HepG2 (cell line): ENCODE results near the gene STKLD1. TPM values are rescaled to one million over a fixed set of nuclear protein-coding genes. Genes with fewer than 3 reads are reported as not detected.

Source experiments
- ELF4 ChIP-seq: sonication (generic); formaldehyde crosslinking; IDR thresholded peaks from 2 replicates; pipeline ENCODE4 v1.5.0; 2020; ENCODE audit warnings: missing genetic modification reagents, mild to moderate bottlenecking, moderate library complexity, borderline replicate concordance
- HNRNPL ChIP-seq: fragments of 200-400 bp; formaldehyde crosslinking; IDR thresholded peaks from 2 replicates; pipeline ENCODE4 v1.6.1; 2017; ENCODE audit warnings: mild to moderate bottlenecking, low read depth, low read length
- NFIB ChIP-seq: sonication (generic); formaldehyde crosslinking; IDR thresholded peaks from 2 replicates; pipeline ENCODE4 v1.9.0; 2021; ENCODE audit warnings: missing genetic modification reagents, mild to moderate bottlenecking, borderline replicate concordance
- SRF ChIP-seq: IDR thresholded peaks from 2 replicates; pipeline ENCODE4 v1.6.1; 2011; ENCODE audit warnings: mild to moderate bottlenecking, low read depth, low read length, moderate library complexity
- polyA plus RNA-seq, 8 experiments: library from polyadenylated mRNA; depleted of rRNA in 3 of 8; stranded (reverse) in 7 of 8; unstranded in 1 of 8; fragments of >200 nt; fragmentation: Illumina TruSeq in 4 of 8; extraction: Trizol in 4 of 8; gene quantifications; 2 replicates each; pipeline versions ENCODE4 v1.2.1 to v1.2.3, GENCODE V29; 2011 to 2016; ENCODE audit warnings: low read depth in 4 of 8, missing spikeins in 1 of 8, mixed read lengths in 1 of 8; ENCODE audit not compliant: insufficient read depth in 1 of 8
- total RNA-seq, 5 experiments: library from RNA; depleted of rRNA; stranded (reverse); fragments of >200 nt; fragmentation: Illumina TruSeq; extraction: Trizol; gene quantifications; 2 replicates each; pipeline ENCODE4 v1.2.3, GENCODE V29; 2016; ENCODE audit warnings: low read depth in 1 of 5
- TF ChIP-seq, protein P1 (sequence below), 2 experiments: fragments of 450-650 bp in 1 of 2; sonication (generic) in 1 of 2; formaldehyde crosslinking in 1 of 2; IDR thresholded peaks; 2 replicates each; pipeline versions ENCODE4 v1.6.1 to v1.8.0; 2016 to 2022; ENCODE audit warnings: antibody characterized with exemption in 1 of 2, mild to moderate bottlenecking in 1 of 2, missing genetic modification reagents in 1 of 2
- TF ChIP-seq, protein P2 (sequence below): sonication (generic); formaldehyde crosslinking; conservative IDR thresholded peaks from 2 replicates; pipeline ENCODE4 v1.8.0; 2022; ENCODE audit warnings: low read depth, missing genetic modification reagents
- TF ChIP-seq, protein P3 (sequence below): sonication (generic); formaldehyde crosslinking; IDR thresholded peaks from 2 replicates; pipeline ENCODE4 v1.5.0; 2020; ENCODE audit warnings: mild to moderate bottlenecking, missing genetic modification reagents, borderline replicate concordance
- TF ChIP-seq, protein P4 (sequence below): sonication (generic); formaldehyde crosslinking; IDR thresholded peaks from 2 replicates; pipeline ENCODE4 v1.4.0; 2020; ENCODE audit warnings: mild to moderate bottlenecking, low read depth, missing genetic modification reagents

The STKLD1 gene
- total and polyA plus RNA-seq, 2 of the 13 experiments (the other 11 are each of a cell fraction or from before 2014, with no cell fraction given) = 1.5 to 2.2 TPM

DNA sequence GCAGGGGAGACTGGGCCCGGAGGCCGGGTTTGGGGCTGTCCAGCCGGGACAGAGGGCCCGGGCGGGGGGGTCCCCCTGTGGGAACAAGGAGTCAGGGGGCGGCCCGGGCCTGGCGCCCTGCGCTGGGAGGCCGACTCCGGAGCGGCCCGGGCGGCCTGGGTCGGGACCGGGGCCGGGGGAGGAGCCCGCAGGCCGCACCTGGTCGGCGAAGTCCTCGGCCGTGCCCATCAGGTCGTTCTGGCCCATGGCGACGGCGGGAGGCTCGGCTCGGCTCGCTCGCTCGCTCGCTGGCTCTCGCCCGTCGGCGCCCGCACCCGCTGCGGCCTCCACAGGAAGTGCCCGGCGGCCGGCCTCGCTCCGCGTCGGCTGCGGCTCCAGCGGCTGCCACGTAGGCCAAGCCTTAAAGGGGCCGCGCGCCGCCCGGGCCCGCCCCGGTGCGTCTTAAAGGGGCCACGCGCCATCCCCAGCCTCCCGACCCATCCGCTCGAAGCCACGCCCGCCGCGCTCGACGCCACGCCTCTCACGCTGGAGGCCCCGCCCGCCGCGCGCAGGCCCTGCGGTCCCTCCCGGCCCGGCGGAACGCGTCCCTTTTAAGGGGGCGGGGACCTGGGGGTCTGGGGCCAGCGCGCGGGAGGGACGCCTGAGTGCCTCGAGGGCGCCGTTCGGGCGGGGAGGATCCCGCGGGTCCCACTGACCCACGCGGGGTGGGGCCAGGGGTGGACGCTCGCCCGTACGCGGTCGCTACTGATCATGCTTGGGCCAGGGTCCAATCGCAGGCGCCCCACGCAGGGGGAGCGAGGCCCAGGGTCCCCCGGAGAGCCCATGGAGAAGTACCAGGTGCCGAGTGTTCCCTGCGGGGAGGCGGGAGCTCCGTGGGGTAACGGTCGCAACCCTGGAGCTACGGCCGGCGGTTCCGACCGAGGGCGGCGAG lies at the start of gene STKLD1, which contains the start of gene SURF4 (continued):
- TF ChIP-seq, protein P1, sequence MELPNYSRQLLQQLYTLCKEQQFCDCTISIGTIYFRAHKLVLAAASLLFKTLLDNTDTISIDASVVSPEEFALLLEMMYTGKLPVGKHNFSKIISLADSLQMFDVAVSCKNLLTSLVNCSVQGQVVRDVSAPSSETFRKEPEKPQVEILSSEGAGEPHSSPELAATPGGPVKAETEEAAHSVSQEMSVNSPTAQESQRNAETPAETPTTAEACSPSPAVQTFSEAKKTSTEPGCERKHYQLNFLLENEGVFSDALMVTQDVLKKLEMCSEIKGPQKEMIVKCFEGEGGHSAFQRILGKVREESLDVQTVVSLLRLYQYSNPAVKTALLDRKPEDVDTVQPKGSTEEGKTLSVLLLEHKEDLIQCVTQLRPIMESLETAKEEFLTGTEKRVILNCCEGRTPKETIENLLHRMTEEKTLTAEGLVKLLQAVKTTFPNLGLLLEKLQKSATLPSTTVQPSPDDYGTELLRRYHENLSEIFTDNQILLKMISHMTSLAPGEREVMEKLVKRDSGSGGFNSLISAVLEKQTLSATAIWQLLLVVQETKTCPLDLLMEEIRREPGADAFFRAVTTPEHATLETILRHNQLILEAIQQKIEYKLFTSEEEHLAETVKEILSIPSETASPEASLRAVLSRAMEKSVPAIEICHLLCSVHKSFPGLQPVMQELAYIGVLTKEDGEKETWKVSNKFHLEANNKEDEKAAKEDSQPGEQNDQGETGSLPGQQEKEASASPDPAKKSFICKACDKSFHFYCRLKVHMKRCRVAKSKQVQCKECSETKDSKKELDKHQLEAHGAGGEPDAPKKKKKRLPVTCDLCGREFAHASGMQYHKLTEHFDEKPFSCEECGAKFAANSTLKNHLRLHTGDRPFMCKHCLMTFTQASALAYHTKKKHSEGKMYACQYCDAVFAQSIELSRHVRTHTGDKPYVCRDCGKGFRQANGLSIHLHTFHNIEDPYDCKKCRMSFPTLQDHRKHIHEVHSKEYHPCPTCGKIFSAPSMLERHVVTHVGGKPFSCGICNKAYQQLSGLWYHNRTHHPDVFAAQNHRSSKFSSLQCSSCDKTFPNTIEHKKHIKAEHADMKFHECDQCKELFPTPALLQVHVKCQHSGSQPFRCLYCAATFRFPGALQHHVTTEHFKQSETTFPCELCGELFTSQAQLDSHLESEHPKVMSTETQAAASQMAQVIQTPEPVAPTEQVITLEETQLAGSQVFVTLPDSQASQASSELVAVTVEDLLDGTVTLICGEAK (IDR thresholded peaks at IDR 0.05) = no peak
- TF ChIP-seq, protein P1 (CRISPR knock-in tag; IDR thresholded peaks at IDR 0.05) = peak; percentile 70
- TF ChIP-seq SRF (peak; percentile 38; the same call in 1 of the 2 replicates), ELF4 (CRISPR knock-in tag) (no peak), HNRNPL (0 out of 2 replicates have a peak, but pooled peaks have one; percentile 34), NFIB (CRISPR knock-in tag) (no peak)
- TF ChIP-seq, protein P2, sequence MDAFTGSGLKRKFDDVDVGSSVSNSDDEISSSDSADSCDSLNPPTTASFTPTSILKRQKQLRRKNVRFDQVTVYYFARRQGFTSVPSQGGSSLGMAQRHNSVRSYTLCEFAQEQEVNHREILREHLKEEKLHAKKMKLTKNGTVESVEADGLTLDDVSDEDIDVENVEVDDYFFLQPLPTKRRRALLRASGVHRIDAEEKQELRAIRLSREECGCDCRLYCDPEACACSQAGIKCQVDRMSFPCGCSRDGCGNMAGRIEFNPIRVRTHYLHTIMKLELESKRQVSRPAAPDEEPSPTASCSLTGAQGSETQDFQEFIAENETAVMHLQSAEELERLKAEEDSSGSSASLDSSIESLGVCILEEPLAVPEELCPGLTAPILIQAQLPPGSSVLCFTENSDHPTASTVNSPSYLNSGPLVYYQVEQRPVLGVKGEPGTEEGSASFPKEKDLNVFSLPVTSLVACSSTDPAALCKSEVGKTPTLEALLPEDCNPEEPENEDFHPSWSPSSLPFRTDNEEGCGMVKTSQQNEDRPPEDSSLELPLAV = no peak
- TF ChIP-seq, protein P3, sequence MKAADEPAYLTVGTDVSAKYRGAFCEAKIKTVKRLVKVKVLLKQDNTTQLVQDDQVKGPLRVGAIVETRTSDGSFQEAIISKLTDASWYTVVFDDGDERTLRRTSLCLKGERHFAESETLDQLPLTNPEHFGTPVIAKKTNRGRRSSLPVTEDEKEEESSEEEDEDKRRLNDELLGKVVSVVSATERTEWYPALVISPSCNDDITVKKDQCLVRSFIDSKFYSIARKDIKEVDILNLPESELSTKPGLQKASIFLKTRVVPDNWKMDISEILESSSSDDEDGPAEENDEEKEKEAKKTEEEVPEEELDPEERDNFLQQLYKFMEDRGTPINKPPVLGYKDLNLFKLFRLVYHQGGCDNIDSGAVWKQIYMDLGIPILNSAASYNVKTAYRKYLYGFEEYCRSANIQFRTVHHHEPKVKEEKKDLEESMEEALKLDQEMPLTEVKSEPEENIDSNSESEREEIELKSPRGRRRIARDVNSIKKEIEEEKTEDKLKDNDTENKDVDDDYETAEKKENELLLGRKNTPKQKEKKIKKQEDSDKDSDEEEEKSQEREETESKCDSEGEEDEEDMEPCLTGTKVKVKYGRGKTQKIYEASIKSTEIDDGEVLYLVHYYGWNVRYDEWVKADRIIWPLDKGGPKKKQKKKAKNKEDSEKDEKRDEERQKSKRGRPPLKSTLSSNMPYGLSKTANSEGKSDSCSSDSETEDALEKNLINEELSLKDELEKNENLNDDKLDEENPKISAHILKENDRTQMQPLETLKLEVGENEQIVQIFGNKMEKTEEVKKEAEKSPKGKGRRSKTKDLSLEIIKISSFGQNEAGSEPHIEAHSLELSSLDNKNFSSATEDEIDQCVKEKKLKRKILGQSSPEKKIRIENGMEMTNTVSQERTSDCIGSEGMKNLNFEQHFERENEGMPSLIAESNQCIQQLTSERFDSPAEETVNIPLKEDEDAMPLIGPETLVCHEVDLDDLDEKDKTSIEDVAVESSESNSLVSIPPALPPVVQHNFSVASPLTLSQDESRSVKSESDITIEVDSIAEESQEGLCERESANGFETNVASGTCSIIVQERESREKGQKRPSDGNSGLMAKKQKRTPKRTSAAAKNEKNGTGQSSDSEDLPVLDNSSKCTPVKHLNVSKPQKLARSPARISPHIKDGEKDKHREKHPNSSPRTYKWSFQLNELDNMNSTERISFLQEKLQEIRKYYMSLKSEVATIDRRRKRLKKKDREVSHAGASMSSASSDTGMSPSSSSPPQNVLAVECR (CRISPR knock-in tag) = peak; percentile 45; the same call in 1 of the 2 replicates
- TF ChIP-seq, protein P4, sequence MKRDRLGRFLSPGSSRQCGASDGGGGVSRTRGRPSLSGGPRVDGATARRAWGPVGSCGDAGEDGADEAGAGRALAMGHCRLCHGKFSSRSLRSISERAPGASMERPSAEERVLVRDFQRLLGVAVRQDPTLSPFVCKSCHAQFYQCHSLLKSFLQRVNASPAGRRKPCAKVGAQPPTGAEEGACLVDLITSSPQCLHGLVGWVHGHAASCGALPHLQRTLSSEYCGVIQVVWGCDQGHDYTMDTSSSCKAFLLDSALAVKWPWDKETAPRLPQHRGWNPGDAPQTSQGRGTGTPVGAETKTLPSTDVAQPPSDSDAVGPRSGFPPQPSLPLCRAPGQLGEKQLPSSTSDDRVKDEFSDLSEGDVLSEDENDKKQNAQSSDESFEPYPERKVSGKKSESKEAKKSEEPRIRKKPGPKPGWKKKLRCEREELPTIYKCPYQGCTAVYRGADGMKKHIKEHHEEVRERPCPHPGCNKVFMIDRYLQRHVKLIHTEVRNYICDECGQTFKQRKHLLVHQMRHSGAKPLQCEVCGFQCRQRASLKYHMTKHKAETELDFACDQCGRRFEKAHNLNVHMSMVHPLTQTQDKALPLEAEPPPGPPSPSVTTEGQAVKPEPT = 0 out of 2 replicates have a peak, but pooled peaks have one; percentile 16
